GM19025 (cell line): Measurements from ENCODE around the gene PSD.
"Not testable (repeated sequence)": the region's sequence is repeated elsewhere in the genome, so short reads cannot be mapped to it uniquely, and the experiment has no call there.

Experiments
- ATAC-seq: cut with Tn5 transposase; IDR thresholded peaks from one replicate; pipeline ENCODE4 v1.9.1; 2021; ENCODE audit warnings: mild to moderate bottlenecking, low read depth, moderate library complexity; ENCODE audit not compliant: unreplicated experiment

Gene PSD

DNA sequence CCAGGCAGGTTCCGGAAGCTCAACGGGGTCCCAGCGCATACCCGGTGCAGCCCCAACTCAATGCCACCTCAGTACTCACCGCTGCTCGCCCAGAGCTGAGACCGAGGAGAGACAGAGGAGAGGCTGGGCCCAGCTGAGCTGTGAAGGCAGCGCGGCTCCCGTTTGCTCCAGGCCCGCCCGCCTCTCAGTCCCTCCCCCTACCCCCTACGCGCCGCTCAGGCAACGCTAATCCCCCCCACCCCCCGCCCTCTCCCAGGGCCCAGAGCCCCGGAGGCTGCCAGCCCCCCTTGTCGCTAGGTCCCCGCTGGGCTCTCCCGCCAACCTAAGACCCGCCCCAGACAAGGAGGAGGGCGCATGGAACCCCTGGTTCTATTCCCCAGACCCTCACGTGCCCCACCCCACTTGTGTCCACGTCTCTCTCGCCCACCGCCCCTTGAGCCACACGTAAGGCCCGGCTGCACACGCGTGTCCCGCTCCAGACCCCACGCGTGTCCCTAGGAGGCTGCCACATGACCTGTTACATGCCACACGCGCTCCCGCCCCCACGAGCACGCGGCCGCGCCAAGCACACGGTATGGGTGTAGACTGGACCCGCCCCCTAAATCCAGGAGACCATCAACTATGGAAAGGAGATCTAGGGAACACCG lies at the start of gene PSD:
Gene PSD, minus strand, starts transcription at position 164 of the 647 bp plus-strand sequence. CDS start 1,747 bp downstream, outside the sequence.
- ATAC-seq: no peak

- ATAC-seq: no peak
Observed at GRCh38 chr10:102467971-102468438, 49.4 kb upstream of the PSD start.

DNA sequence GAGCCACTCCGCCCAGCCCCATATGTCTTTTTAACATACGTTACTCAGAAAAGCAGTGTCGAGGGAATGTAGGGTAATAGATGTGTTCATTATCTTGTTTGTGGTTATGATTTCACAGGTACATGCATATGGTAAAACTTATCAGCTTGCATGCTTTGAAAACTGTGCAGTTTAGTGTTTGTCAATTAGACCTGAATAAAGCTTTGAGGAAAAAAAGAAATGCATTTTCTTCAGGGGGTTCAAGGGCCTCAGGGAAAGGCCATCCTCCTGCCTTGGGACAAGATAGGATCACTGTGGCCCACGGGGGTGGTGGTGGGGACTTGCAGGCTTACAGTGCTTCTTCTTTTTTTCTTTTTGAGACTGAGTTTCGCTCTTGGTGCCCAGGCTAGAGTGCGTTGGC lies 48.7 kb upstream of the PSD start:
- no peak for ATAC-seq

- ATAC-seq: no peak
Observed at GRCh38 chr10:102465466-102465865, 46.9 kb upstream of the PSD start.

- ATAC-seq: no peak
Observed at GRCh38 chr10:102463983-102464382, 45.4 kb upstream of the PSD start.

- no peak for ATAC-seq
Observed at GRCh38 chr10:102462512-102463054, 44.0 kb upstream of the PSD start.

DNA sequence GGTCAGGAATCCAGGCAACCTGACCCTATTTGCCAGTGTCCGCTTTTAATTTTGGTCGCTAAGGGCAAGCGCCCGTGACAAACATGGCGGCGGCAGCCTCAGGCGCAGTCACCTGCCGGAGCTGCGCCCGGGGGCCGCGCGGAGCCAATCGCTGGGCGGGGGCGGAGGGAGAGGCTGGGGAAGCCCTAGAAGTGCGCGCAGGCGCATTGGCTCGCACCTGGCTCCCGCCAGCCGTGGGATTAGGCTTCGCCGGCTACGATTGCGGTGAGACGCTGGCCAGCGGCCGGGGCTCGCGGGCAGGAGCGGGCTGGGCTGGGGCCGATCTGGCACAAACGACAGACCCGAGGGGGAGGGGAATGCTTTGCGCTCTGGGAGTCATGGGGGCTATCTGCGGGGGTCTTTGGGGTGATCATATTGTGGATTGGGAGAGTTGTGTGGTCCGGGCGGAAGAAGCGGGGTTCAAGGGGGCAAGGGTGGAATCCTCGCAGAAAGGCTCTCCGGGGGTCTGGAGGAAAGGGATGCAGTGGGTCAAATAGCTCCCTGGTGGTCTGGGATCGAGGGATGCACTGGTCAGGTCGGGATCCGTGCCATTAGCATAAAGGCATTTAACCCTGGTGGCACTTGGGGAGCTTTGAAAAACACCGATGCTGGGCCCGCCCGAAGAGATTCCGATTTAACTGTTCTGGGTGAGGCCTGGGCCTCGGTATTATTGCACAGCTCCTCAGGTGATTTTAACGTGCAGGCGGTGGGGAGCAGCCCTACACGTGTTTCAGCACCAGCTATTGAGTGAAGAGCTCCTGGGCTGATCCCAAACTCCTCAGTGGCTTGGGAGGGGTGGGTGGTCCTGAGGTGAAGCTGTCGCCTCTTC lies 42.8 kb upstream of the PSD start:
- ATAC-seq: peak; percentile 88

- ATAC-seq: peak; percentile 37
Observed at GRCh38 chr10:102460836-102461186, 42.2 kb upstream of the PSD start.

DNA sequence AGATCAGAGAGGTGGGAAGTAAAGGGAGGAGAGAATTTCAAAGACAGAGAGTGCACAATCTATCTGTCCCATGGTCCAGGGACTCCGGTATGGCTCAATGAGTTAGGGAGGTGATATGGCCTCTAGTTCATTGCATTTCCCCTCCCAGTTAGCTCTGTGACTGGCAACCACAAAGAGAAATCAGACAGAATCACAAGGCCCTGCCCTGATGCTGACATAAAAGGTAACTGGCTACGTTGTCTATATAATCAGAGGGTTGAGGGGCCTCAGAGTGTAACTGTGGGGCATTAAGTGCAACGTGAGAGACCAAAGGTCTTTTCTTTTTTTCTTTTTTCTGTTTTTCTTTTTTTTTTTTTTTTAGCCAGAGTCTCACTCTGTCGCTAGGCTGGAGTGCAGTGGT lies 40.1 kb upstream of the PSD start:
- ATAC-seq: no peak

GRCh38 chr10:102457591-102458150 lies 39.1 kb upstream of the PSD start:
- ATAC-seq: no peak

DNA sequence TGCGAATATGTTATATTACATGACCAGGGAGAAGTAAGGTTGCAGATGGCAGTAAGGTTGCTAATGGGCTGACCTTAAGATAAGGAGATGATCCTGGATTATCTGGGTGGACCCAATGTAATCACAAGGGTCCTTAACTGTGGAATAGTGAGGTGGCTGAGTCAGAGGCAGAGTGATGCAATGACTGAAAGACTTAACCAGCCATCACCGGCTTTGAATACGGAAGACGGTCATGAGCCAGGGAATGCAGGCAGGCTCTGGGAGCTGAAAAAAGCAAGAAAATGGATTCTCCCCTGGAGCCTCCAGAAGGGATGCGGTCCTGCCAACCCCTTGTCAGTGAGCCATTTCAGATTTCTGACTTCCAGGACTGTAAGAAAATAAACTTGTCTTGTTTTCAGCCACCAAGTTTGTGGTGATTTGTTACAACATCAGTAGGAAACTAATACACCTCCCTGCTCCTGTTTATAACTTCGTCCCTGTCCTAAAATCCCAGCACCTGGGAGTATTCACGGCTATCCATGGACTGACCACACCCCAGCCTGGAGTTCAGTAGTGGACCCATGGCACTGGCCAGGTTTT lies 37.4 kb upstream of the PSD start:
- ATAC-seq: no peak

- ATAC-seq: not testable (repeated sequence)
Observed at GRCh38 chr10:102454662-102455487, 36.3 kb upstream of the PSD start.

- no peak for ATAC-seq
Observed at GRCh38 chr10:102453502-102453901, 34.9 kb upstream of the PSD start.

- no peak for ATAC-seq
Observed at GRCh38 chr10:102452672-102453340, 34.2 kb upstream of the PSD start.

DNA sequence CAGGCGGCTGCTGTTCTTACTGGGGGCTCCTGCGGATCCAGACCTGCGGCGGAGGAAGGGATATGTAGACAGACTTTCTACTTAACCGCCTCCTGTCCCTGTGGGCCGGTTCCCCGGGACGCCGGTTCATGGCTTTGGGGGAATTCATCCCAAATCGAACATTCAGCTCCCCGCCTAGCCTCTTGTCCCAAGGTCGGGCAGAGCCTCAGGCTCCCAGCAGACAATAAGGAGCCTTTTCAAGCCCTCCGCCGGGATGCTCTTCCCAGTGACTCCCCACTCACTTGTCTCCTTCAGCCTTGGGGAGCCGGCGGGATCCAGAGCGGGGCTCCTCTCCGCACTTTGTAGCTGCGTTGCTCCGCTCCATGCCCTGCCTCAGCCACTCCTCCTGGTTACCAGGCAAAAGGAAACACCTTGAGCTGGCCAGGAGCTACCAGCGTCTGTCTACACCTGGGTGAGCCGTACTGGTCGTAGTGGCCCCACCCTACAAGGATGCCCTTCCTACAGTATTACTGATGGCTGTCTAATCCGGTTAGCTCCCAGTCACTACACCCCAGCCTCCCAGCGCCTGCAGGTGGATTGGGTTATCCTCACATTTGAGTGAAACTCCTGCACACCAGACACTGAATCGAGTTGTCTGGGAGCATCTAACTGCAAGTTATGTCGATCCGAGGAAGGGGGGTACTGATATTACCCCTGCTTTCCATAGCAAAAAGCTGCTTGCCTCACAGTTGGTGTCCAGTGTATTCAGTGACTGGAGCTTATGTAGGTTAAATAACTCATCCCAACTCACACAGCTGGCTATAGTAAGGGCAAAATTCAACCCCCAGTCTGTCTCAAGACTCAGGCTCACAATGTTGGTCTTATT lies 32.8 kb upstream of the PSD start, which contains the start of gene C10orf95:
Gene C10orf95, minus strand, starts transcription at position 439 of the 865 bp plus-strand sequence. CDS start 450 bp downstream, outside the sequence.
- ATAC-seq: no peak

DNA sequence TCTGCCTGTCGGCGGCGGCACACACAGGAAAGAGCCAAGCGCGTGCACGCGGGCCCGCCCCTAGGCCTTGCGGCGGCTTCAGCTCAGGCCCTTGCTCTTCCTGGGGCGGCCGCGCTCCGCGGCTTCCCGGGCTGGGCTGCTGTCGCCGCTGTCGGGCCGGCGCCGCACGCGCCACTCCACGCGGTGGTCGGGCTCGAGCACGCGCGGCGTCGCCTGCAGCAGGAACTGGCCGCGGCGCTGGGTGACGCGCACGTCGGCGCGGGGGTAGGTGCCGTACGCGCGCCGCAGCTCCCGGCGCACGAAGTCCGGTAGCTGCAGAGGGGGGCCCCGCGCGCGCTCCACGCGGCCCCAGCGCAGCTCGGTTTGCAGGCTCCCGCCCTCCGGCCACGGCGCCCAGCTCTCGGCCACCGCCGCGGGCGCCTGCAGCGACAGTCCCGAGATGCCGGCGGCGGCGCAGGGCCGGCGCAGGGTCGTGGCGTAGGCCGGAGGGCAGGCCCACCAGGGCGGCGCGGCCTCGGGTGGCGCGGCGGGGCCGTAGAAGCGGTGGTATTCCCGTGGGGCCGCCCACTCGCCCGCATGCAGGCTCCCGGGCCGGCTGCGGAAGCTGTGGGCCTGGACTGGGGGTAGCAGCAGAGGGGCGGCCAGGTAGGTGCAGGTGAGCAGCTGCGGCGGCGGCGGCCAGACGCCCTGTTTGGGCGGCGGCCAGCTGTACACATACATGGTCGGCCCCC lies 32.0 kb upstream of the PSD start:
- peak; percentile 82 for ATAC-seq

DNA sequence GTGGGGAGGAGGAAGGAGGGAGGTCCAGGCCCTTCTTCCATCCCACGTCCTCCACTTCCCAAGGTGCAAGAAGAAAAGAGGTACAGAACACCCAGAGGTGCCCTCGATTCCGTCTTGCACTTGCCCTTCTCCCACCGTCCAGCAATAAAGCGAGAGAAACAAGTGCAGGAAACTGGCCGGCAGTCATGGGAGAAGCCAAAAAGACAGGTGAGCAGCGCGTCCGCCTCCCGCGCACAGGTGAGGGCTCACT lies 31.5 kb upstream of the PSD start:
- ATAC-seq: peak; percentile 3
